Prostate gland (tissue), 2 donors: Measurements from ENCODE around the gene ANKMY1. TPM values are rescaled to one million over a fixed set of nuclear protein-coding genes. Genes with fewer than 3 reads are reported as not detected.

Experiments
- DNase-seq: peaks from one replicate; pipeline ENCODE4 v3.0.0-alpha.2; 2019; ENCODE audit warnings: low spot score
- H3K27ac ChIP-seq, 2 donors: fragments of 200-600 bp; sonication (generic); 2 replicates each; pipeline ENCODE4 v1.5.1; 2017 to 2019
- H3K27me3 ChIP-seq: fragments of 200-600 bp; sonication (generic); replicated peaks from 2 replicates; pipeline ENCODE4 v1.5.1; 2019; ENCODE audit not compliant: insufficient read depth
- H3K36me3 ChIP-seq, 2 donors: fragments of 200-600 bp; sonication (generic); 1 replicate in 1 of 2; 2 replicates in 1 of 2; pipeline versions ENCODE4 v1.5.1 to v1.8.1; 2017 to 2019
- H3K4me1 ChIP-seq: fragments of 200-600 bp; sonication (generic); replicated peaks from 2 replicates; pipeline ENCODE4 v1.5.1; 2019
- H3K4me3 ChIP-seq, 2 donors: fragments of 200-600 bp; sonication (generic); 2 replicates each; pipeline ENCODE4 v1.5.1; 2017 to 2019
- H3K9me3 ChIP-seq: fragments of 200-600 bp; sonication (generic); 2 replicates; pipeline ENCODE4 v1.5.1; 2017
- POLR2A ChIP-seq: fragments of 450-650 bp; IDR thresholded peaks from one replicate; pipeline ENCODE4 v1.6.1; 2016; ENCODE audit warnings: antibody characterized with exemption, mild to moderate bottlenecking
- POLR2AphosphoS5 ChIP-seq: sonication (generic); formaldehyde crosslinking; IDR thresholded peaks from one replicate; pipeline ENCODE4 v1.6.1; 2017; ENCODE audit warnings: antibody characterized with exemption
- WGBS: methylation state at CpG from one replicate; pipeline ENCODE4 v1.1.5; 2018; 5-methylcytosine and 5-hydroxymethylcytosine counted together
- intact Hi-C: fragments of 100-400 bp; cut with DNase I; formaldehyde crosslinking; loops from one replicate; pipeline ENCODE4 v1.14.2; 2022
- total RNA-seq, 2 donors: library from RNA; depleted of rRNA; stranded (reverse); fragments of >200 nt; gene quantifications; one replicate each; pipeline ENCODE4 v1.1.0, GENCODE V29; 2016
- TF ChIP-seq, protein P1 (sequence below), 4 experiments: fragments of 200-600 bp in 2 of 4; fragments of 450-650 bp in 2 of 4; sonication (generic) in 2 of 4; IDR thresholded peaks; 1 replicate in 3 of 4; 2 replicates in 1 of 4; pipeline ENCODE4 v1.5.1; 2016 to 2019; ENCODE audit warnings: antibody characterized with exemption in 4 of 4, mild to moderate bottlenecking in 2 of 4, moderate library complexity in 2 of 4

ANKMY1 gene
- total RNA-seq, 2 donors from 2014 or later = 22.7 to 31.4 TPM

DNA sequence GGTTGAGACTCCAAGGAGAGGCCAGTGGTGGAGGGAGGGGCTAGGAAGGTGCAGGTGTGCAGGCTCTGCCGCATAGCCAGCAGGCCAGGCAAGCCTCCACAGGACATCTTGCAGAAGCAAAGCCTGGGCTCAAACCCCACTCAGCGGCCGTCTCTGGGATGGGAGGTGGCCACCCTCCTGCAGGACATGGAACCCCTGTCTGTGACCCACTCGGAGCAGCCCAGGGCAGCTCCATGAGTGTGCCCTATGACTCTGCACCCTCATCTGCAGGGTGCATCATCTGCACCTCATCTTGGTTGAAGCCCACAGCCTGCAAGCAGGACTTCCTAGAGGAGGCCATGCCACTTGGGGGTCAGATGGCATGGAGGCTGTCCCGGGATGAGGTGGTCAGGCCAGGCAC, 76.1 kb downstream of the ANKMY1 start:
- no peak for DNase-seq
- intact Hi-C loops = no loop called here

GRCh38 chr2:240480834-240481623, 76.8 kb downstream of the ANKMY1 start:
- Histone ChIP-seq H3K4me3 (no peak overlapping the region), H3K36me3 (no peaks in the 10 kb centered on the region), H3K27me3 (no peaks in the 10 kb centered on the region), H3K4me1 (no peaks in the 10 kb centered on the region), H3K9me3 (no peaks in the 10 kb centered on the region), H3K27ac (no peak overlapping the region)
- DNase-seq = peak; percentile 3
- WGBS = 93% methylated on average over 25 of the region's 25 CpGs
- intact Hi-C loops = no loop called here
- TF ChIP-seq POLR2AphosphoS5 (no peak), POLR2A (no peak)
- TF ChIP-seq, protein P1, sequence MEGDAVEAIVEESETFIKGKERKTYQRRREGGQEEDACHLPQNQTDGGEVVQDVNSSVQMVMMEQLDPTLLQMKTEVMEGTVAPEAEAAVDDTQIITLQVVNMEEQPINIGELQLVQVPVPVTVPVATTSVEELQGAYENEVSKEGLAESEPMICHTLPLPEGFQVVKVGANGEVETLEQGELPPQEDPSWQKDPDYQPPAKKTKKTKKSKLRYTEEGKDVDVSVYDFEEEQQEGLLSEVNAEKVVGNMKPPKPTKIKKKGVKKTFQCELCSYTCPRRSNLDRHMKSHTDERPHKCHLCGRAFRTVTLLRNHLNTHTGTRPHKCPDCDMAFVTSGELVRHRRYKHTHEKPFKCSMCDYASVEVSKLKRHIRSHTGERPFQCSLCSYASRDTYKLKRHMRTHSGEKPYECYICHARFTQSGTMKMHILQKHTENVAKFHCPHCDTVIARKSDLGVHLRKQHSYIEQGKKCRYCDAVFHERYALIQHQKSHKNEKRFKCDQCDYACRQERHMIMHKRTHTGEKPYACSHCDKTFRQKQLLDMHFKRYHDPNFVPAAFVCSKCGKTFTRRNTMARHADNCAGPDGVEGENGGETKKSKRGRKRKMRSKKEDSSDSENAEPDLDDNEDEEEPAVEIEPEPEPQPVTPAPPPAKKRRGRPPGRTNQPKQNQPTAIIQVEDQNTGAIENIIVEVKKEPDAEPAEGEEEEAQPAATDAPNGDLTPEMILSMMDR (IDR thresholded peaks at IDR 0.05) = no peak

More for the DNA sequence above, 76.1 kb downstream of the ANKMY1 start:
- Histone ChIP-seq H3K4me1 (no peaks in the 10 kb centered on the region), H3K27me3 (no peaks in the 10 kb centered on the region), H3K9me3 (no peaks in the 10 kb centered on the region), H3K27ac (no peak overlapping the region), H3K36me3 (no peaks in the 10 kb centered on the region), H3K4me3 (no peak overlapping the region)
- TF ChIP-seq POLR2AphosphoS5 (no peak), POLR2A (no peak)
- TF ChIP-seq, protein P1 (IDR thresholded peaks at IDR 0.05) = no peak
- WGBS = 68% methylated on average over 5 of the region's 5 CpGs

- H3K27me3 ChIP-seq = no peaks in the 10 kb centered on the region
- no peak overlapping the region for H3K4me3 ChIP-seq
- intact Hi-C loops = no loop called here
- peak; percentile 2 for DNase-seq
- no peaks in the 10 kb centered on the region for H3K4me1 ChIP-seq
- WGBS = 82% methylated on average over 10 of the region's 12 CpGs
- TF ChIP-seq POLR2AphosphoS5 = no peak
- TF ChIP-seq, protein P1 (IDR thresholded peaks at IDR 0.05) = no peak
- TF ChIP-seq POLR2A = no peak
- no peaks in the 10 kb centered on the region for H3K9me3 ChIP-seq
- H3K27ac ChIP-seq = no peak overlapping the region
- H3K36me3 ChIP-seq = no peaks in the 10 kb centered on the region
These were observed 78.7 kb downstream of the ANKMY1 start for GRCh38 chr2:240479111-240479501.

- DNase-seq = peak; percentile 2
These were observed 79.3 kb downstream of the ANKMY1 start for GRCh38 chr2:240478346-240479110.

More at GRCh38 chr2:240478346-240479110, 79.3 kb downstream of the ANKMY1 start:
- Histone ChIP-seq H3K4me3 (no peak overlapping the region), H3K9me3 (no peaks in the 10 kb centered on the region), H3K4me1 (no peaks in the 10 kb centered on the region), H3K27me3 (no peaks in the 10 kb centered on the region), H3K27ac (no peak overlapping the region), H3K36me3 (no peaks in the 10 kb centered on the region)
- intact Hi-C loops = no loop called here
- TF ChIP-seq, protein P1 (IDR thresholded peaks at IDR 0.05) = no peak
- TF ChIP-seq POLR2AphosphoS5 = no peak
- TF ChIP-seq POLR2A = no peak
- WGBS = 92% methylated on average over 21 of the region's 21 CpGs
